ENCODE measurements around the gene AHNAK. TPM values are rescaled to one million over a fixed set of nuclear protein-coding genes. Genes with fewer than 3 reads are reported as not detected.

Gene AHNAK
- total RNA-seq, 2 donors from 2014 or later = 17.6 to 97.3 TPM

DNA sequence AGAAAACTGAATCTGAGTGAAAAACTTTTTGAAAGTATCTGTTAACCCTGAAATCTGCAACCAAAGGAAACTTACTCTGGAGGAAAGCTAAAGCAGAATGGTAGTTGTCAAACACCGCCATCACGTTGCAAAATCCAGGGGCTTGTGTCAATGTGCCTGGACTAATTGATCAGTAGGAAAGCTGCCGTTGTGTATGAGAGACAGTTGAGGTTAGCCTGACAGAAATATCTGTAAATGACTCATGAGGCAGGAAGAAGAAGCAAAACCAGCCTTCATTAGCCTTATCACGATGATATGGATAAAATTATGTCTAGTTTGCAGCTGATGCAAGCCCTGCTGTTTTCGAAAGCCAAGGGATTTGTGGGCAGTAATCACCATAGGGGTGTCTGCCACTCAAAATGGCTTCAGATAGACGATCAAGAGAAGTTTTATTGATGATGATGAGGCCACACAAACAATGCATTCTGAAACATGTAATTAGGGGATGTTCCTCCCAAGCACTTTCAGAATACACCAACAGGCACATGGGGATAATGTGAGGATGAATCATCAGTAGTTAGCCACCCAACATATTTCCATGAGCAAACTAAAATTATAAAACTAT, 118.9 kb downstream of the AHNAK start:
- no peaks in the 10 kb centered on the region for H3K36me3 Mint-ChIP-seq
- DNase-seq (ENCODE audit: low spot score in 2 of 2) (peak in 1 of 2 donors; percentile 21), ATAC-seq (peak; percentile 68 to 73)
- no peaks in the 10 kb centered on the region for H3K9me3 Mint-ChIP-seq
- peak overlapping the region; percentile 59 to 79 for H3K27ac Mint-ChIP-seq

- no peak for ATAC-seq
- no peak for DNase-seq (ENCODE audit: low spot score in 2 of 2)
- no peaks in the 10 kb centered on the region for H3K36me3 Mint-ChIP-seq
- no peaks in the 10 kb centered on the region for H3K9me3 Mint-ChIP-seq
- no peak overlapping the region for H3K27ac Mint-ChIP-seq
Measured at GRCh38 chr11:62423012-62423411, 123.6 kb downstream of the AHNAK start.

DNA sequence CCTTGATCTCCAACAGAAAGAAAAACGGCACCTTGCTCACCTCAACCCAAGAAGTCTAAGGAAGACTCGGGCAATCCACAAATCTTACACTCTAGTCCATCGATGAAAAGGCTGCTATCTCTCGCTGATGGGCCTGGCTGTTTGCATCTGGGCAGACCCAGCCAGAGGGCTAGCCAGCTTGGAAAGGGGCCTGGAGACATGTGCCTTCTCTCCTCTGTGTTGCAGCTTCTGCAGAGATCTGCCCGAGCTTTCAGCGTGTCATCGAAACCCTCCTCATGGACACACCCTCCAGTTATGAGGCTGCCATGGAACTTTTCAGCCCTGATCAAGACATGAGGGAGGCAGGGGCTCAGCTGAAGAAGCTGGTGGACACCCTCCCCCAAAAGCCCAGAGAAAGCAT, 124.6 kb downstream of the AHNAK start:
- no peak for ATAC-seq

DNA sequence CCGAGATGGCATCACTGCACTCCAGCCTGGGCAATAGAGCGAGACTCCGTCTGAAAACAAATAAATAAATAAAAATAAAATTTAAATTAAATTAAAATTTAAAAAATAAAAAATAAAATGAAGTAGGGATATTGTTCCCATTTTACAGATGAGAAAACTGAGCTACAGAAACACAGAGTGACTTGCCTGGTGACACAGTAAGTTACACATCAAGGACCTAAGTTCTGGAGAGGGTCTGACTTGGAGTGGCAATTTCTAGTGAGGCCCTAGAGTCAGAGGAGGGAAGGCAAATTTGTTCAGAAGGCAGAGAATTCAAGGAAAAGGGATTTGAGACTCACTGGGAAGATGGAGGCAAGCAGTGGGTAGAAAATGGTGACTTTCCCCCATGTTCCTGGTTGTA, 125.7 kb downstream of the AHNAK start:
- Mint-ChIP-seq H3K36me3 (no peaks in the 10 kb centered on the region), H3K9me3 (no peaks in the 10 kb centered on the region), H3K27ac (no peak overlapping the region)
- ATAC-seq = no peak
- DNase-seq (ENCODE audit: low spot score in 2 of 2) = no peak

More for the DNA sequence above, 124.6 kb downstream of the AHNAK start:
- no peak overlapping the region for H3K27ac Mint-ChIP-seq
- H3K9me3 Mint-ChIP-seq = no peaks in the 10 kb centered on the region
- DNase-seq (ENCODE audit: low spot score in 2 of 2) = no peak
- no peaks in the 10 kb centered on the region for H3K36me3 Mint-ChIP-seq

- DNase-seq (ENCODE audit: low spot score in 2 of 2) = no peak
- ATAC-seq = no peak
- Mint-ChIP-seq H3K27ac (no peak overlapping the region), H3K9me3 (no peaks in the 10 kb centered on the region), H3K36me3 (no peaks in the 10 kb centered on the region)
Measured at GRCh38 chr11:62419943-62420342, 126.7 kb downstream of the AHNAK start.

GRCh38 chr11:62419314-62419929, 127.2 kb downstream of the AHNAK start:
- Mint-ChIP-seq H3K27ac (no peak overlapping the region), H3K9me3 (no peaks in the 10 kb centered on the region), H3K36me3 (no peaks in the 10 kb centered on the region)
- no peak for DNase-seq (ENCODE audit: low spot score in 2 of 2)
- no peak for ATAC-seq

DNA sequence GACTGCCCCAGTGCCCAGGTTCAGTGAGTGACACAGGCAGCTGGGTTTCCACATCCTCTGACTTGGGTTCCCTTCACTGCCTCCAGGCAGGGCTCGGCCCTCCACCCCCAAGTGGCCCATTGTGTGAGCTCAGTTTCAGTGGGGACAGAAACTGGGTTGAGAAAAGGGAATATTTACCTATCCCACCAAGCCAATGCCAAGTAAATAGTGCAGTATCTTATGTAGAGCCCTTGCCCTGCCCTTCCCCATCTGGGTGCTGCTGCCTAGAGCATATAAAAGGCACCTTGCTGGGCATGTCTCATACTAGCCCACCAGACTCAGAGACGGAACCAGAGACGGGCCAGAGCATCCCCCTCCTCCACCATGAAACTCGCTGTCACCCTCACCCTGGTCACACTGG, 127.9 kb downstream of the AHNAK start, which contains the start of gene SCGB1A1:
SCGB1A1 (plus strand) TSS at position 301 of the 400 bp plus-strand sequence; CDS start at position 364, 63 bp downstream.
- peak within 1 kb of the TSS; percentile 30 to 44 for H3K27ac Mint-ChIP-seq
- no peaks in the 10 kb centered on the region for H3K36me3 Mint-ChIP-seq
- ATAC-seq = no peak
- no peak for DNase-seq (ENCODE audit: low spot score in 2 of 2)
- H3K9me3 Mint-ChIP-seq = no peaks in the 10 kb centered on the region

GRCh38 chr11:62418136-62418535, 128.5 kb downstream of the AHNAK start:
- Mint-ChIP-seq H3K36me3 (no peaks in the 10 kb centered on the region), H3K9me3 (no peaks in the 10 kb centered on the region), H3K27ac (peak overlapping the region in 1 of 2 donors; percentile 30)
- ATAC-seq = no peak
- no peak for DNase-seq (ENCODE audit: low spot score in 2 of 2)

DNA sequence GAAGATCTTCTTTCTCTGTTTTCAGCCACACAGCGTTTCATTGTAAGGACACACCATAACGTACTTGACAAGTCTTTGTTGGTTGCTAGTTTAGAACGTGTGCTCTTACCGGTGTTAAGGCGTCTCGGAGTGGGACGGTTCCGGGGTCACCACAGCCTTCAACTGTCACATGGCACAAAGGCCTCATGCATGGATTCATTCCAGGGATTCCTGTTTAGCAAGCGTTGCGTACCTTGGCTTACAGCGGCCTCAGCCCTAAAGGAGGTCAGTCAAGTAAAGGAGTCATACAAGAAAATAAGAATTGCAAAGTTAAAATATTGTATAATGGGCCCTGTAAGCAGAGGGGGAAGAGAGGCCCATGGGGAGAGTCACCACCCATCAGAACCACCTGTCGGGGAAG, 130.0 kb downstream of the AHNAK start:
- no peak overlapping the region for H3K27ac Mint-ChIP-seq
- H3K9me3 Mint-ChIP-seq = no peaks in the 10 kb centered on the region
- DNase-seq (ENCODE audit: low spot score in 2 of 2) (no peak), ATAC-seq (no peak)
- no peaks in the 10 kb centered on the region for H3K36me3 Mint-ChIP-seq

DNA sequence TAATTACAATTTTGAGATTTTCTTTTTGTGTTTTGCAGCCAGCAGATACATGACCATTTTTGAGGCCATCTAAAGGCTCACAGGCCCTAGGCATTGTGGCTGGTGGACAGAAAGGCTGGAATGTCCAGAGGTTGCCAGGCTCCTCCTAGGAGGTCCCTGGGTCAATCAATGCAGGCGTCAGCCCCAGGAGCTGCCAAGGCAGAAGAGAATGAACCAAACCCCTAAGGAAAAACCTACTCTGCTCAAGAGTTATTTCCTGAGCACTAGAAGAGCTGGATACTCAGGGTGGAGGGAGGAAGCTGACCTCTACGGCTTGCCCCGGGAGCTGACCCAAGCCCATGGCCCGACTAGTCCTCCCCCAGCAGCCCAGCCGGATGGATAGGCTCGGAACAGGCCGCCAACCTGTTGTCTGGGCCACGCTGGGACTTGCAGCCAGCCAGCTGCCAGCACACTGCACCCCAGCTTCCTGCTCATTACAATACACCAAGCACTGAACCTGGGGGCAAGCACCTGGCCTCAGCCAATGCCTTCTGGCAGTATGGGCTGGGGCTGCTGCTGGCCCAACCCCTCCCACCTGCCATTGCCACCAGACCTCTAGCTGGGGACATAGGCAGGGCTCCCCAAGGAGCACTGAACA, 133.4 kb downstream of the AHNAK start:
- ATAC-seq (no peak), DNase-seq (ENCODE audit: low spot score in 2 of 2) (no peak)
- Mint-ChIP-seq H3K9me3 (no peaks in the 10 kb centered on the region), H3K27ac (no peak overlapping the region), H3K36me3 (no peaks in the 10 kb centered on the region)

DNA sequence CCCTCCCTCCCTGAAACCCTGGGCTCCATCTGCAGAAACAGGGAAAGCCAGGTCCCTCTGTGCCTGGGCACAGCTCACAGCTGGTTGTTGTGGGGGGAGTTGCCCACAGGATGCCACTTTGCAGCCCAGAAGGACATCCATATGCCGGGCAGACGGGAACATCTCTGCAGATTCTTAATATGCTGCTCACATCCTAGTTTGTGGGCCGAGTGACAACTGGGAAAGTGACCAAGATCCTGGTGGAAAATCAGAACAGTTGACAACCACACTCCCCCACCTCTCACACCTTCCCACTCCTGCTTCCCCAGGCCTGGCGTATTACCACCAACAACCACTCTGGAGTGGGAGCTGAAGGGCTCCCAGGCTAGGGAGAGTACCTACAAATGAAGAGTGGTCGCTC, 135.1 kb downstream of the AHNAK start:
- H3K27ac Mint-ChIP-seq = no peak overlapping the region
- no peak for DNase-seq (ENCODE audit: low spot score in 2 of 2)
- H3K9me3 Mint-ChIP-seq = no peaks in the 10 kb centered on the region
- ATAC-seq = no peak
- H3K36me3 Mint-ChIP-seq = no peaks in the 10 kb centered on the region

DNA sequence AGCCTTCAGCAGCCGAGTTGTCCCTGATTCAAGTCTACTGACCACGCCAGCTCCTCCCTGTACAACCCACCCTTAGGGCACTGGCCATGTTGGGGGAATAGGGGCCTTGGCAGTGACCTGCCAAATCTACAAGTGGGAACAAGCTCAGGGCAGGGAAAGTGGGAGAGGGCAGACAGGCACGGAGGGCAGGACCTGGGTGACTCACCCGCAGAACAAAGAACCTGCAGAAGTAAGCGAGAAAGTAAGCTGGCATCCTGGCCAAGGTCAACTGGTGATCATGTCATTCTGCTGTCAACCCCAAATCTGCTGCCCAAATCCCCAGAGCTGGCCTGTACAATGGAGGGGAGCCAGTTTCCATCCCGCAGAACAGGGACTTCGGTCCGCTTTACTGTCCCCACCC, 135.6 kb downstream of the AHNAK start:
- no peaks in the 10 kb centered on the region for H3K36me3 Mint-ChIP-seq
- no peak for DNase-seq (ENCODE audit: low spot score in 2 of 2)
- no peaks in the 10 kb centered on the region for H3K9me3 Mint-ChIP-seq
- no peak for ATAC-seq
- no peak overlapping the region for H3K27ac Mint-ChIP-seq

GRCh38 chr11:62409831-62410230, 136.8 kb downstream of the AHNAK start:
- no peak for ATAC-seq
- Mint-ChIP-seq H3K27ac (no peak overlapping the region), H3K9me3 (no peaks in the 10 kb centered on the region), H3K36me3 (no peaks in the 10 kb centered on the region)
- no peak for DNase-seq (ENCODE audit: low spot score in 2 of 2)

GRCh38 chr11:62406034-62406433, 140.6 kb downstream of the AHNAK start:
- ATAC-seq (no peak), DNase-seq (ENCODE audit: low spot score in 2 of 2) (no peak)
- no peak overlapping the region for H3K27ac Mint-ChIP-seq
- no peaks in the 10 kb centered on the region for H3K9me3 Mint-ChIP-seq
- no peaks in the 10 kb centered on the region for H3K36me3 Mint-ChIP-seq

DNA sequence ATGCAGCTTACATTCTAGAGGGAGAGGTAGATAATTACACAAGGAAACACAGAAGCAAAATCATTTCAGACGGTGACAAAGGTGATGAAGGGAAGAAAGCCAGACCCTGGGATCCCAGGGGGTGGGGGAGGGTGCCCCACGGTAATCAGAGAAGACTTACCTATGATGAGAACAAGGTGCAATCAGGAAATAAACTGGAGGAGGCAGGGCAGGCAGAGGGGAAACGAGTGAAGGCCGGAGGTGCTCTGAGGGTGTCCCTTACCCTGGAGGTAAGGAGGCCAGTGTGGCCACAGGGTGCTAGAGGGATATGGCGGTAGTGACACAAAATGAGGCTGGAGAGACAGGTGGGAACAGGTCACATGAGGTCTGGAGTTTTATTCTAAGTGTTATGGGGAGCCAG, 141.7 kb downstream of the AHNAK start:
- Mint-ChIP-seq H3K27ac (peak overlapping the region; percentile 5 to 48), H3K9me3 (no peaks in the 10 kb centered on the region), H3K36me3 (no peaks in the 10 kb centered on the region)
- ATAC-seq (no peak), DNase-seq (ENCODE audit: low spot score in 2 of 2) (no peak)

DNA sequence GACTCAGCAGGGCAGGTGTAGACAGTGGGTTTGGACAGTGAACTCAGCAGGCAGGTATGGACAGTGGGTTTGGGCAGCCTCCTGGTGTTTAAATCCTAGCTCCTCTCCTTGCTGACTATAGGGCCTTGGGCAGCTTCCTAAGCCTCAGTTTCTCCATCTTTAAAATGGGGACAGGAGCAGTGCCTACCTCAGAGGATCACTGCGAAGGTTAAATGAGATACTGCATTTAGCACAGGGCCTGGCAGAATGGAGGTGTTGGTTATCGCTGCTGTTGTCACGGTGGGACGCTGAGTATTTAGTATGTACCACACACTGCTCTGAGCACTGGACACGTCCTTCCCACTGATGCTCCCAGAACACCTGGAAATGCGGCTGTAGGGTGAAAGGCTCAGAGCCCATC, 142.2 kb downstream of the AHNAK start:
- Mint-ChIP-seq H3K27ac (peak overlapping the region; percentile 5 to 48), H3K36me3 (no peaks in the 10 kb centered on the region), H3K9me3 (no peaks in the 10 kb centered on the region)
- DNase-seq (ENCODE audit: low spot score in 2 of 2) (no peak), ATAC-seq (no peak)

- Mint-ChIP-seq H3K36me3 (no peaks in the 10 kb centered on the region), H3K27ac (peak overlapping the region; percentile 88), H3K9me3 (no peaks in the 10 kb centered on the region)
- no peak for ATAC-seq
- no peak for DNase-seq (ENCODE audit: low spot score in 2 of 2)
Measured at GRCh38 chr11:62402960-62403730, 143.5 kb downstream of the AHNAK start.
